Transverse colon (tissue), 4 donors: ENCODE measurements around the gene ULK4.
"Not testable (repeated sequence)": the region's sequence is repeated elsewhere in the genome, so short reads cannot be mapped to it uniquely, and the experiment has no call there.

Source experiments
- CTCF ChIP-seq, 5 experiments: fragments of 200-600 bp in 3 of 5; fragments of 450-650 bp in 2 of 5; sonication (generic) in 3 of 5; IDR thresholded peaks; 1 replicate in 2 of 5; 2 replicates in 3 of 5; pipeline ENCODE4 v1.5.1; 2016 to 2017; ENCODE audit warnings: antibody characterized with exemption in 5 of 5, inconsistent platforms in 3 of 5, mild to moderate bottlenecking in 2 of 5, moderate library complexity in 1 of 5
- EP300 ChIP-seq: sonication (generic); formaldehyde crosslinking; IDR thresholded peaks from one replicate; pipeline ENCODE4 v1.6.1; 2017; ENCODE audit warnings: antibody characterized with exemption, low read depth
- POLR2A ChIP-seq: fragments of 450-650 bp; IDR thresholded peaks from one replicate; pipeline ENCODE4 v1.6.1; 2016; ENCODE audit warnings: antibody characterized with exemption, mild to moderate bottlenecking, moderate library complexity
- POLR2AphosphoS5 ChIP-seq, 3 donors: sonication (generic); formaldehyde crosslinking; IDR thresholded peaks; one replicate each; pipeline ENCODE4 v1.6.1; 2016; ENCODE audit warnings: antibody characterized with exemption in 3 of 3

- TF ChIP-seq CTCF (IDR thresholded peaks at IDR 0.05); POLR2A; POLR2AphosphoS5 (IDR thresholded peaks at IDR 0.05); EP300: not testable (repeated sequence)
These were observed 101.4 kb downstream of the ULK4 start for GRCh38 chr3:41860489-41860888.
